UCSD-AML1 (cell line): Measurements from ENCODE around the gene BLM.

ENCODE experiments used
- DNase-seq: peaks from one replicate; lab custom pipeline; 2025; ENCODE audit not compliant: unreplicated experiment; lab: John Stamatoyannopoulos, UW

Gene BLM

GRCh38 chr15:90782442-90782841, 65.3 kb downstream of the BLM start:
- DNase-seq: no peak

GRCh38 chr15:90787881-90788280, 70.7 kb downstream of the BLM start:
- no peak for DNase-seq

- no peak for DNase-seq
Observed at GRCh38 chr15:90789462-90789861, 72.3 kb downstream of the BLM start.

- DNase-seq: no peak
Observed at GRCh38 chr15:90790057-90790456, 72.9 kb downstream of the BLM start.

GRCh38 chr15:90790561-90790960, 73.4 kb downstream of the BLM start:
- no peak for DNase-seq

GRCh38 chr15:90794538-90794937, 77.4 kb downstream of the BLM start:
- no peak for DNase-seq

- no peak for DNase-seq
Observed at GRCh38 chr15:90799639-90800170, 82.6 kb downstream of the BLM start.

GRCh38 chr15:90801803-90802202, 84.7 kb downstream of the BLM start:
- DNase-seq: no peak

GRCh38 chr15:90807074-90807785, 90.1 kb downstream of the BLM start:
- no peak for DNase-seq

GRCh38 chr15:90807786-90808086, 90.6 kb downstream of the BLM start:
- no peak for DNase-seq

- DNase-seq: no peak
Observed at GRCh38 chr15:90808517-90809235, 91.5 kb downstream of the BLM start.

- no peak for DNase-seq
Observed at GRCh38 chr15:90809536-90809935, 92.4 kb downstream of the BLM start.

- DNase-seq: no peak
Observed at GRCh38 chr15:90810354-90810753, 93.2 kb downstream of the BLM start.

- DNase-seq: no peak
Observed at GRCh38 chr15:90812171-90812957, 95.2 kb downstream of the BLM start.

- no peak for DNase-seq
Observed at GRCh38 chr15:90812958-90813265, 95.8 kb downstream of the BLM start.

- no peak for DNase-seq
Observed at GRCh38 chr15:90813796-90814190, 96.6 kb downstream of the BLM start.

- no peak for DNase-seq
Observed at GRCh38 chr15:90814191-90814821, 97.2 kb downstream of the BLM start.

- DNase-seq: no peak
Observed at GRCh38 chr15:90816401-90817116, 99.4 kb downstream of the BLM start.

- no peak for DNase-seq
Observed at GRCh38 chr15:90817117-90818057, 100.2 kb downstream of the BLM start.
